Smooth muscle cell of the brain vasculature (primary cell): ENCODE measurements around the gene NUBPL.
"Not testable (repeated sequence)": the region's sequence is repeated elsewhere in the genome, so short reads cannot be mapped to it uniquely, and the experiment has no call there.

Experiments
- DNase-seq: peaks from one replicate; pipeline ENCODE4 v3.0.0-alpha.2; 2012; ENCODE audit warnings: low read depth, low spot score

NUBPL gene

DNA sequence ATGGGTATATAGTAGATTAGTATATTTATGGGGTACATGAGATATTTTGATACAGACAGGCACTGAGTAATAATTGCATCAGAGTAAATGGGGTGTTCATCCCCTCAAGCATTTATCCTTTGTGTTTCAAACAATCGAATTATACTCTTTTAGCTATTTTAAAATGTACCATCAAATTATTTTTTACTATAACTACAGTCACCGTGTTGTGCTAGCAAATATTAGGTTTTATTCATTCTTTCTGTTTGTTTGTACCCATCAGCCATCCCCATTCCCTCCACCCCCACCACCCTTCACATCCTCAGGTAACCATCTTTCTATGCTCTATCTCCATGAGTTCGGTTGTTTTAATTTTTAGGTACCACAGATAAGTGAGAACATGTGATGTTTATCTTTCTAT is 115.8 kb downstream of the NUBPL start:
- DNase-seq, result no peak

DNA sequence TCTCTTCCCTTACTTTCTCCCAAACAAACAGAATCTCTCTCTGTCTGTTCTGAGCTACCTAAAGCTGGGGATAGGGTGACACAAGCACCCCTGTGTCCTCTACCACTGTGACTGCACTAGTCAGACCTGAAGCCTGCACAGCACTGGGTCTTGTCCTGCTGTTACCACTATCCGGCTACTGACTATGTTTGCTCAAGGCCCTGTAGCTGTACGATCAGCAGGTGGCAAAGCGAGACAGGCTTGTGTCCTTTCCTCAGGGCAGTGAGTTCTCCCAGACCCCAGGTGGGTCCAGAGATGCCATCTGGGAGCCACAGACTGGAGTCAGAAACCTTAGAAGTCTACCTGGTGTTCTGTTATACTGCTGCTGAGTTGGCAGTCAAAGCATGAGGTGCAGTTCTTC is 116.4 kb downstream of the NUBPL start:
- no peak for DNase-seq

DNA sequence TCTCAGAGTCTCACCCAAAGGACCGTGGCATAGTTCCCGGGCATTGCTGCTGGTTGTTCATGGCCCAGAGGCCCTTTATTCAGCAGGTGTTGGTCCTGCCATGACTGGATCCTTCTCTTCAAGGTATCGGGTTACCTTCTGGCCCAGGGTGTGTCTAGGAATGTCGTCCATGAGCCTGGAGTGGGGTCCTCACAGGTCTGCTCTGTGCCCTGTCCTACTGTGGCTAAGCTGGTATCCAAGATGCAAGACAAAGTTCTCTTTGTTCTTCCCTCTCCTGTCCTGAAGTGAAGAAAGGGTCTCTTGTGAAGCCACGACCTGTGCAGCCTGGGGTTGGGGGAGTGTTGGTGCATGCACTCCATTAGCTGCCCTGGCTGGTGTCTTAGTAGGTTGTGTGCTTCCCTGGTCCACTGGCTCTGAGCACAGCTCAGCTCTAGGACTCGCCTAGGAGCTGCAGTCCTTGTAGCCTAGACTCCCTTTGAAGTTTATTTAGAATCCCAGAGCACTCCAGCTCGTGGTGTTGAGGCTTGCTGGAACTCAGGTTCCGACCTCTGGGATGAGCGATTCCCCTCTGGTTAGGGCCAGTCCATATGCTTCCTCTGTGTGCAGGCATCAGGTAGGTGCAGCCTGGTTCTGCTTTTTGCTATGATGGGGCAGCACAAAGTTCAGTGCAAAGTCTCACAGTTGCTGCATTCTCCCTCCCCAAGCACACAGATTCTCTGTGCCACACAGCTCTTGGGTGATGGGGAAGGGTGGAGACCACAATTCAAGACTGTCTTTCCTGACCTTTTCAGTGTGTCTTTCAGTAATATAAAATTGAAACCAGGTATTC is 117.4 kb downstream of the NUBPL start:
- no peak for DNase-seq

DNA sequence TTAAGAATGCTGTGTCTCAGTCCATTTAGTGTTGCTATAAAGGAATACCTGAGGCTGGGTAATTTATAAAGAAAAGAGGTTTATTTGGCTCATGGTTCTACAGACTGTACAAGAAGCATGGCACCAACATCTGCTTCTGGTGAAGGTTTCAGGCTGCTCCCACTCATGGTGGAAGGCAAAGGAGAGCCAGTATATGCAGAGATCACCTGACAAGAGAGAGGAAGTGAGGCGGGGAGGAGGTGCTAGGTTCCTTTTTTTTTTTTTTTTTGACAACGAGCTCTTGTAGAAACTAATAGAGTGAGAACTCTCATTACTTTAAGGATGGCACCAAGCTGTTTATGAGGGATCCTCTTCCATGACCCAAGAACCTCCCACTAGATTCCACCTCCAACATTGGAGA is 121.6 kb downstream of the NUBPL start:
- DNase-seq, result no peak

DNA sequence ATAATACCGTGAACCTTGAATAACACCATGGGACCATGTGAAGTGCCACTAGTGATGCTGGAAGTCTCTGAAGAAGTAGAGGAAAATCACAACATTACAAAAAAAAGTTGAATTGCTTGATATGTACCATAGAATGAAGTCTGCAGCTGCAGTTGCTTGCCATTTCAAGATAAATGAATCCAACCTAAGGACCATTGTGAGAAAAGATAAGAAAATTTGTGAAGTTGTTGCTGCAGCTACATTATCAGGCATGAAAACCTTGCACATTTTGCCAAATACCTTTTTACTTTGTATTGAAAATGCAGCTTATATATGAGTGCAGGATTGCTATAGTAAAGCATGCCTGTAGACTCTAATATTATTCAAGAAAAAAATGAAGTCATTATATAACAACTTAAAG is 126.5 kb downstream of the NUBPL start:
- no peak for DNase-seq

DNA sequence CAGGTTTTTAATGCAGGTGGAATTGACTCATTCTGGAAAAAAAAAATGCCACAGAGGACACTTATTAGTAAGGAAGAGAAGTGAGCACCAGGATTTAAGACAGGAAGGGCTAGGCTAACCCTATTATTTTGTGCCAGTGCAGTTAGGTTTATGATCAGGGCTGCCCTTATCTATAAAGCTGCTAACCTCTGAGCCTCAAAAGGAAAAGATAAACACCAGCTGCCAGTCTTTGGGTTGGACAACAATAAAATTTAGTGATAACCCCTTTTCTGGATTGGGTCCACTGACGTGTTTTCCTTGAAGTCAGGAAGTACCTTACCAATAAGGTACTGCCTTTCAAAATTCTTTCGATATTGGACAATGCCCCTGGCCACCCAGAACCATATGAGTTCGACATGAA is 128.9 kb downstream of the NUBPL start:
- no peak for DNase-seq

DNA sequence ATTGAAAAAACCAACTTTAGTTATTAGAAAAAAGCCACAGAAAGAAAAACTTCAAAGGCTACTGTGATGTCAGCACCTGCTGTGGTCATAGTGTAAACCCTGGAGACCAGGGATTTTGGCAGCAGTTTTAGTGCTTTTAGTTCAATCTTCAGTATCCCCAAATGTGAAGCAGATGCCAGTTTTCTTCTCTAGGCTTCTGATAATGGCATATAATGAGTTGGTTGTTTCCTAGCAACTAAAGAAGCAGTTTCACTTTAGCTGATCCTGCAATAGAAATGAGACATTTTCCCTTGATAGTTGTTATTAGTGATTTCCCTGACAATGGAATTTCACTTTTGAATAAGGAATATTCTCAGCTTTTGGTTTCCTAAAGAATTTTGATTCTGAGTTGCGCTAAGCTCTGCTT is 131.2 kb downstream of the NUBPL start:
- DNase-seq, result no peak

DNA sequence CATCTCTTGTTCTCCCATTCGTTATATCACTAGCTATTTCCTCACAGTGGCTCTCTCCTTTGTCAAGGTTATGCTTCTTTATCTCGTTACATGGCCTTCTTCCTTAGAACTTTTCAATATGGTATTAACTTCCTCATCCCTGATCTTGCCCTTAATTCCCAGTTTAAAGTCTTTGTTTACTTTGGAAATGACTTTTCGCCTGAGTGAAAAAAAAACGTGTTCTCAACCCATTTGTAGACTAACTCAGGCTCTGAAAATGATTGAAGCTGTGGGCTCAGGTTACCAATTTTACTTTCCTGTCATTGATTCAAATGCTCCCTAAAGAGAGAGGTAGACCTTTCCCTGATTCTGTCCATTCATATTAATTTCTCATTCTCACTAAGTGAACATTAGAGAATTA is 135.2 kb downstream of the NUBPL start:
- DNase-seq, result no peak

DNA sequence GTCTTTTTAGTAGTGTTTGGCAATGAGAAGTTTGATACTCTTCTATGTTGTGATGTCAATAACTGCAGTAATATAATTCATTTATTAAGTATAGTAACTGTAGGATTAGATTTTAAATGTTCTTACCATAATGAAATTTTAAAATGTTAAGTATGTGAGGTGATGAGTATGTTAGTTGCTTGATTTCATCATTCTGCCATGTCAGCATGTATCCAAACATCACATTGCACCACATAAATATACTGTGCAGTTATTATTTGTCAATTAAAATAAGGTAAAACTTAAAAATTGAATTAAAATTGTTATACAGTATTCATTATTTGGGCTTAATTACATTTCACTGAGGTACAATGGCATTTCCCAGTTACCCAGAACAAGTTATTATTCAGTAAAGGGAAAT is 138.6 kb downstream of the NUBPL start:
- DNase-seq, result no peak

DNA sequence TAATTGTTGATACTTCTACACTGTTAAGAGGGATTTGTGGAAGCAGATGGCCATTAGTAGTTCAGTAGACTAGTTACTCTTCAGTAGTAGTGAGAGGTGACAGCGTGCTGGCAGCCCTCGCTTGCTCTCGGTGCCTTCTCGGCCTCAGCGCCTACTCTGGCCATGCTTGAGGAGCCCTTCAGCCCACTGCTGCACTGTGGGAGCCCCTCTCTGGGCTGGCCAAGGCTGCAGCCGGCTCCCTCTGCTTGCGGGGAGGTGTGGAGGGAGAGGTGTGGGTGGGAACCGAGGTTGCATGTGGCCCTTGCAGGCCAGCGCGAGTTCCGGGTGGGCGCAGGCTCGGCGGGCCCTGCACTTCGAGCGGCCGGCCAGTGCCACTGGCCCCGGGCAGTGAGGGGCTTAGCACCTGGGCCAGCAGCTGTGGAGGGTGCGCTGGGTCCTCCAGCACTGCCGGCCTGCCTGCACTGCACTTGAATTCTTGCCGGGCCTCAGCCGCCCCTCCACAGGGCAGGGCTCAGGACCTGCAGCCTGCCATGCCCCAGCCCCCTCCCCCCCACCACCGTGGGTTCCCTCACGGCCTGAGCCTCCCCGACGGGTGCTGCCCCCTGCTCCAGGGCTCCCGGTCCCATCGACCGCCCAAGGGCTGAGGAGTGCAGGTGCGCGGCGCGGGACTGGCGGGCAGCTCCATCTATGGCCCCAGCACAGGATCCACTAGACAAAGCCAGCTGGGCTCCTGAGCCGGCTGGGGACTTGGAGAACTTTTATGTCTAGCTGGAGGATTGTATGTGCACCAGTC is 139.3 kb downstream of the NUBPL start:
- no peak for DNase-seq

DNA sequence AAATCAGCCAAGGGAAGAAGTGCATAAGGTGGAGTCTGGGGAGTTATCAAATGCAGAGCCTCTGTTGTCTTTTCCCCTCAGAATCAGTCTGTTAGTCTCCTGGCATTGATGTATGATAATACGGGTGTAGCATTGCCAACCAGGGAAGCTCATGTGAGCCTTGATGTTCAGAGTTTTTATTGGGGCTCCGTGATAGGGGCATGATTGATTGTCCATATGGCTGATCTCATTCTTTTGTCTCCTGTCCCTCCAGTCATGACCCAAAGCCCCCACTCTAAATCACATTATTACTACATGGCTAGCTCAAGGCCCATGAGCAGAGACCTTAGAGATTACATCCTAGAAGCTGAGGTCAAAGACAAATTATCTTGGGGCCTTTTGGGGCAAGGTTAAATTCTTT is 140.9 kb downstream of the NUBPL start:
- no peak for DNase-seq

DNA sequence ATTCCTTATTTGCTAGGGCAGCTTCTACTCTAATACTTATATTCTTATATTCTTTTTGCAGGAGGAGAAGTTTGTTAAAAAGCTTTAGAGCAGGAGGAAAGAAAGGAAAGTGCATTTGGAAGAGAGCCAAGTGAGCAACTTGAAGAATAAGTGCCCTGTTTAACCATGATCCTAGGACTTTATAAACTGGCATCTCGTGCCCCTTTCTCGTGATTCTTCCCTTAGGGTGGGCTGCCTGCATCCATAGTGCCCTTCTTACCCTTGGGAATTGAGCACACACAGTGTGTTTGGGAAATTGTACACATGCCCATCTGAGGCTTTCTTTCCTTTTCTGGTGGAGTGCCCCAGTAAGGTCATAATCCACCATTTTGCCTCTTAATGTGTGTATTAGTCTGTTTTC is 141.9 kb downstream of the NUBPL start:
- DNase-seq, result no peak

DNA sequence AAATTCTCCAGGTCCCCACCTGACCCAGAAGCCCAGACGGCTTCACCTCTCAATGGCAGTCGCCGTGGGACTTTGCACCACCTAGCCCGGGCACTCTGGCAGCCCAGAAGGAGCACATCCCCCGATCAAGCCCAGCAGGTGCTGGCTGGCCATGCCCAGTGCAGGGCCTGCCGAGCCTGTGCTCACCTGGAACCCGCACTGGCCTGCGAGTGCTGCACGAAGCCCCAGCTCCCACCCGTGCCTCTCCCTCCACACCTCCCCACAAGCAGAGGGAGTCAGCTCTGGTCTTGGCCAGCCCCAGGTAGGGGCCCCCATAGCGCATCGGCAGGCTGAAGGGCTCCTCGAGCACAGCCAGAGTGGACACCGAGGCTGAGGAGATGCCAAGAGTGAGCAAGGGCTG is 144.5 kb downstream of the NUBPL start:
- DNase-seq, result no peak

DNA sequence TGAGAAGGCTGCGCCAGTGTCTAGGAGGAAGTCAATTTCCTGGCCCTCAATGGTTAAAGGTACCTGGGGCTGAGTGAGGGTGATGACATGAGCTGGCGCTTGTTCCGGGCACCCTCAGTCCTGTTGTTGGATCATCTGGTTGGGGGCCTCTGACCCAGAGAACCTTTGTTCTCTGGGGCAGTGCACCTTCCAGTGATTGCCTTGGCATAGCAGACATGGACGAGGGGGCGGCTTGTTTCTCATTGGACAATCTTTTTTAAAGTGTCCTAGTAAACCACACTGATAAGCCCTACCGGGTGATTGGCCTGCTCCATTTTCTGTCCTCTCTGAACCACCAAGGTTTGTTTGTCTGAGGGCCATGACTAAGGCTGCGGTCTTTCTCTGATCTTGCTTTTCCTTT is 147.5 kb downstream of the NUBPL start:
- not testable (repeated sequence) for DNase-seq

DNA sequence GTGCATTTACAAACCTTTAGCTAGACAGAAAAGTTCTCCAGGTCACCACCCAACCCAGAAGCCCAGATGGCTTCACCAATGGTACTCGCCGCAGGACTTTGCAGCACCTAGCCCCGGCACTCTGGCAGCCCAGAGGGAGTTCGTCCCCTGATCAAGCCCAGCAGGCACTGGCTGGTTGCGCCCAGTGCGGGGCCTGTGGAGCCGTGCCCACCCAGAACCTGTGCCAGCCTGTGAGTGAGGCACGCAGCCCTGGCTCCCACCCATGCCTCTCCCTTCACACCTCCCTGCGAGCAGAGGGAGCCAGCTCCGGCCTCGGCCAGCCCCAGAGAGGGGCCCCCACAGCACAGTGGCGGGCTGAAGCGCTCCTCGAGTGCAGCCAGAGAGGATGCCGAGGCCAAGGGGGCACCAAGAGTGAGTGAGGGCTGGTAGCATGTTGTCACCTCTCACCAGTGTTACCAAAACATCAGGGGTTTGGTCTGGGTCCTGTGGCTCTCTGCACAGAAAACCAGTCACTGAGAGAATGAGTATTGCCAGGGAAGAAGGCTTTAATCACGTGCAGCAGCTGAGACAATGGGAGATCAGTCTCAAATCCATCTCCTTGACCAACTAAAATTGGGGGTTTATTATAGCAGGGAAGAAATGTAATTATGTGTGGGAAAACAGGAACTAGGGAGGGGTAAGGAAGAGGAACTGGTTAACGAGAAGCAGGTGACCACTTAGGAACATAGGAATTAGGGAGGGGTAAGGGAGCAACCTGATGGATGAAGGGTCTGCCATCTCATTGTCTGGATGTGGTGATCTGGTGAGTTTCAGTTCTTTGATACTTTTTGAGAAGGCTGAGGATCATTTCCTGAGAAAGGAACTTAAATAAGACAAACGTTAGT is 151.3 kb downstream of the NUBPL start:
- no peak for DNase-seq

DNA sequence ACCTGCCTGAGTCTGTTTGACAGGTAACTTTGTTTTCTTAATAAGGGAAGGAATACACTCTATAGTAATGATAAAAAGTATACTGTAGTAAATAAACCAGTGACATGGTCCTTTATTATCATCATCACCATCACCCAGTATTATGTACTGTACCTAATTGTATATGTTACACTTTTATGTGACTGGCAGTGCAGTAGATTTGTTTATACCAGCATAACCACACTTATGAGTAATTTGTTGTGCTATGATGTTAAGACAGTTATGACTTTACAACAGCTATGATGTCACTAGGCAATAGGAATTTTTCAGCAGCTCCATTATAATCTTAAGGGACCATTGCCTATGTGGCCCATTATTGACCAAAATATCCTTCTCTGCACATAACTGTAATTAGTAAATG is 155.0 kb downstream of the NUBPL start:
- no peak for DNase-seq

DNA sequence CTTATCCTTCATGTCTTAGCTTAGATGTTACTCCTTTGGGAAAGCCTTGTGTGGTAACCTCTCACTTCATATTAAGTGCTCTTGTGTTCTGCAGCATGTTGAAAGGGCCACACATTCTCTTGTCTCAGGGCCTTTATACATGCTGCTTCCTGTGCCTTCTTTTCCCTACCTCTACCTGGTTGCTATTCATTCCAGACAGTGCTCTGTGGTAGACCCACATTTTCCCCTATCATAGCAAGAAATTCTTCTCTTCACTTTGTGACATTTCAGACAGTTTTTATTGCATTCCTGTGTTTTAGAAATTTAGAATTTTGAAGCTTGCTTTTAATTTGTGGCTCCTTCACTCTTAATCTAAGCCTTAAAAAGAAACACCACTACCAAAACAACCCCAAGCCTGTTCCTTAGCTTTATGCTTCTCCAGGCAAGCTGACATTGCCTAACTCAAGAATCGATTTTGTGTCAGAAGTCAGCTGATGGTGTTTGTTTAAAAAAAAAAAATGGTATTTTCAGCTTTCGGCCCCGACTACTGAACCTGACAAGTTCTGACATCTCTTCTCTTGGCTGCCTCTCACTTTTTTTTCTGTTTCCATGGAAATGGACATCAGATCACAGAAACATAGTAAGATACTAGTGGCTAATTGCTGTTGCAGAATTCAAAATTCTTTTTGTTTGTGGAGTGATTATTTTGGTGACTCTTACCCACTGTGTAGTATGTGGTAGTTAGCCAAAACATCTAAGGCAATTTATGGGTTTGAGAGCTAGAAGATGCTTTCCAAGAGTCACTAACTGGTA is 156.3 kb downstream of the NUBPL start:
- DNase-seq, result no peak

DNA sequence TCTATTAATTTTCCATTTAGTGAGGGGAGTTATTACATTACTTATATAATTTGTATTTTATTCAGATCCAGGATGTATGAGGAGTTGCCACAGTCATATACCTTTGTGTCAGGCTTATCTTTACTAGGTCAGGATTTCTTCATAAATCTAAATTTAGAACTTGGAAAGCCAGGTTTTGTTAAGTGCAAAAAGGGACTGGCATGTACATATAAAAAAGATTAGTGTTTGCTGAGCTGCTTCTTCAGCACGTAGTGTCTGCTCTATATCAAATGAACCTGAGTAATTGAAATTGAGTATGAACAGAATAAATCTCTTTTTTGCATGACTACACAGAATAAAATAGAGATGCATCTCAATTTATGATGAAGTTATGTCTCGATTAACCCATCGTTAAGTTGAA is 157.4 kb downstream of the NUBPL start:
- no peak for DNase-seq

DNA sequence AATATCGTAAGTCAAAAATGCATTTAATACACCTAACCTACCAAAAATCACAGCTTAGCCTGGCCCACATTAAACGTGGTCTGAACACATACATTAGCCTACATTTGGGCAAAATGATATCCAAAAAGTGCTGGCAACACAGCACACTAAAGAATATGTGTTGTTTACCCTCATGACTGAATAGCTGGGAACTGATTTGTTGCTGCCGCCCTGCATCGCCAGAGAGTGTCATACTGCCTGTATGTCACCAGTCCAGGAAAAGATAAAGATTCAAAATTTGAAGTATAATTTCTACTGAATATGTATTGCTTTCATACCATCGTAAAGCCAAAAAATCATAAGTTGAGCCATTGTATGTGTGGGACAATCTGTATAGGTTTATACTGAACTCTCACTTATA is 157.8 kb downstream of the NUBPL start:
- DNase-seq, result no peak

DNA sequence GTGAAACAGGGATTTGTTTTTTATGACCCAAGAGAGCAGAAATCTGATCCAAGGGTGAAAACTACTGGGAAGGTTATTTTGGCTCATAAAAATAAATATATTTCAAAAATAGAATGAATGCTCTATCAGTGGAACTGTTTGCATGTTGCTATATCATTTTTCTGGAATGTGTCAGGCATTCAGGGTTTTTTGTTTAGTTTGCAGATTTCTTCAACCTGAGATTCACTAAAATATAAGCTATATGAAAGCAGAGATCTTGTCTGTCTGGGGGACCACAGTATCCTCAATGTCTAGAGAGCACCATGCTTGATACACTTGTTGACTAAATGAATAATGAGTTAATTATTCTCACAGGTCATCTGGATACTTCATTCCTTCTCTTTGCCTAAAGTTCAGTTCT is 165.1 kb downstream of the NUBPL start:
- no peak for DNase-seq

DNA sequence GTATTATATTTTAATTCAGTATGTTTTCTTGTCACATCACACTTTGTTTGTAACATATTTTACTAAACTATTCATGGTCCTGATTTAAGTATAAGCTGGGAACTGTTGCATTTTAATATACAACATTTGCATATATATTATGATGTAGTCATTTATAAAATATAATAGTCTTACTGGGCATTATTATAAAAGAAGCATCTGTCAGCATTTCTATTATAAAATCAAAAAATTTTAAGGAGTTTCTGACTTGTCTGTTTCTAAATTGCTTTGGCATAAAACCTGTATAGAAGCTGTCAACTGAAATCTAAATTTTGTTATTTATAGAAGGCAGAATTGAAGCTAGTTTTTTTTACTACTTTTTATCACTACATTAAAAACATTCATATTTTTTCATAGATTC is 166.6 kb downstream of the NUBPL start:
- no peak for DNase-seq
